ENCODE data around the gene KRTAP10-5.
"Not testable (repeated sequence)": the region's sequence is repeated elsewhere in the genome, so short reads cannot be mapped to it uniquely, and the experiment has no call there.

Gene KRTAP10-5, protein sequence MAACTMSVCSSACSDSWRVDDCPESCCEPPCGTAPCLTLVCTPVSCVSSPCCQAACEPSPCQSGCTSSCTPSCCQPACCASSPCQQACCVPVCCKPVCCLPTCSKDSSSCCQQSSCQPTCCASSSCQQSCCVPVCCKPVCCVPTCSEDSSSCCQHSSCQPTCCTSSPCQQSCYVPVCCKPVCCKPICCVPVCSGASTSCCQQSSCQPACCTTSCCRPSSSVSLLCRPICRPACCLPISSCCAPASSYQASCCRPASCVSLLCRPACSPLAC

GRCh38 chr21:44580231-44580821 lies at the start of gene KRTAP10-5:
Gene KRTAP10-5, minus strand, starts transcription at chr21:44580604. Its CDS starts 26 bp downstream, at chr21:44580578.
- DNase-seq: not testable (repeated sequence)

DNA sequence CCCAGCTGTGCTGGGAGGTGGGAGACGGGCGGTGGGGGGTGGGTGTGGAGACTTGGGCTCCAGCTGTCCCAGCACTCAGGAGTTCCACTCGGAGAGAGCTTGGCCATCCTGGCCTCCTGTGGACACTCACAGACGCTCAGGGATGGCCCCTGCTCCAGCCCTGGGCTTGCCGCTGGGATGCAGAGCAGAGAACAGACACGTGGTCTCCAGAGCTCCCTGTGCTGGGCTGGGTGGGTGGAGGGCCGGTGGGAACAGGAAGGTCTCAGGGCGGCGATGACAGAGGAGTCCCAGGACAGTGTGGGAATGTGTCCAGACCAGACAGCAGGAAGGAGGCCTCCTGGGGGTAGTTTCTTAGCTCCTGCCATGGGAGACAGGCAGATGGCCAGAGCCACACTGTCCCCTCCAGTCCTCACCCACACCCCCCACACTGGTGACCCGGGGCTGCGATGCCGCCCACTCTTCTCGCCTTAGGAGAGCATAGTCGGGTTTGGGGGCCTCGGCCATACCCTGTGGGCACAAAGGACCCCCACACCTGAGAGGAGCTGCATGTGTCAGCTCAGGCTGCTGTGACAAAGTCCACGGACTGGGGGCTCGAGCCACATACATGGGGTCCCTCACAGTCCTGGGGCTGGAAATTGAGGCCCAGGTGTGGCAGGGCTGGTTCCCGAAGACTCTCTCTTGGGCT lies 48.4 kb upstream of the KRTAP10-5 start:
- DNase-seq: no peak

- DNase-seq: not testable (repeated sequence)
Measured at GRCh38 chr21:44627831-44628233, 47.4 kb upstream of the KRTAP10-5 start.

DNA sequence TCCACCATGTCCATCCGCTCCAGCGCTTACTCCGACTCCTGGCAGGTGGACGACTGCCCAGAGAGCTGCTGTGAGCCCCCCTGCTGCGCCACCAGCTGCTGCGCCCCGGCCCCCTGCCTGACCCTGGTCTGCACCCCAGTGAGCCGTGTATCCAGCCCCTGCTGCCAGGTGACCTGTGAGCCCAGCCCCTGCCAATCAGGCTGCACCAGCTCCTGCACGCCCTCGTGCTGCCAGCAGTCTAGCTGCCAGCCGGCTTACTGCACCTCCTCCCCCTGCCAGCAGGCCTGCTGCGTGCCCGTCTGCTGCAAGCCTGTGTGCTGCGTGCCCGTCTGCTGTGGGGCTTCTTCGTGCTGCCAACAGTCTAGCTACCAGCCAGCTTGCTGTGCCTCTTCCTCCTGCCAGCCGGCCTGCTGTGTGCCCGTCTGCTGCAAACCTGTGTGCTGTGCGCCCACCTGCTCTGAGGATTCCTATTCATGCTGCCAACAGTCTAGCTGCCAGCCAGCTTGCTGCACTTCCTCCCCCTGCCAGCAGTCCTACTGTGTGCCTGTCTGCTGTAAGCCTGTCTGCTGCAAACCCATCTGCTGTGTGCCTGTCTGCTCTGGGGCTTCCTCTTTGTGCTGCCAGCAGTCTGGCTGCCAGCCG lies 46.9 kb upstream of the KRTAP10-5 start:
- DNase-seq: not testable (repeated sequence)

GRCh38 chr21:44626673-44627143 lies 46.3 kb upstream of the KRTAP10-5 start, which contains the start of gene KRTAP10-9:
Gene KRTAP10-9, plus strand, starts transcription at chr21:44627093. Its CDS starts 79 bp downstream, at chr21:44627172.
- no peak for DNase-seq

DNA sequence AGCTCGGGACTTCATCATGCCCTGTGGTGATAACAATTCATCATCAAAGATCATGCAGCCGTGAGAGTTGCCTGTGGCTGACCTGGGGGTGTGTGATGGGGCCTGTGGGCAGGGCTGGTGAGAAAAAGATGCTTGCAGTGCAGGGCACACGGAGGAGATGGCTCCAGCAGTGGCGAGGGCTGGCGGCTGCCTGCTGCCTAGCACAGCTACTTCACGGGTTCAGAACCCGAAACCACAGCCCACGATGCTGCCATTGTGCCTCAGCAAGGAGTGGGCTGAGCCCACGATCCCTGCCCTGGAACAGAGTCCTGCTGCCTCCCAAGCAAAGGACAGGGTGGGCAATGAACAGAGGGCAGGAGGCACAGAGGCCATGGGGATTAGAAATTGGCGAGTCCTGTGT lies 45.9 kb upstream of the KRTAP10-5 start:
- no peak for DNase-seq

DNA sequence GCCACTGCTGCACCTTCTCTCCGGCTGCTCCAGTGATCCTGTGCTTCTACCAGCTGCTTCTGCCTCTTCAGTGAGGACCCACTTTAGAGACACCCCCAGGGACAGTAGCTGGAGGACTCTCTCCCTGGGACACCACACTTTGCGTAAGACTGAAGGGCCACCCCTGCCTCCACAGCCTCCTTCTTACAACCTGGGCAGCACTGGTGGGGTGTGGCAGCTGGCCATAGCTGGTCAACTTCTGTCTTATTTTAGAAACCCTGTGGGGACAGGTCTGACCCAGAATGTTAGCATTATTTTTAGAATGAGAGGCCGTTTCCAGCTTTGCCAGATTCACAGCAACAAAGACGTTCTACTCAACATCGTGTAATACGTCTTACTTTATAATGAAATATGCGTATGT lies 45.4 kb upstream of the KRTAP10-5 start:
- DNase-seq: no peak

DNA sequence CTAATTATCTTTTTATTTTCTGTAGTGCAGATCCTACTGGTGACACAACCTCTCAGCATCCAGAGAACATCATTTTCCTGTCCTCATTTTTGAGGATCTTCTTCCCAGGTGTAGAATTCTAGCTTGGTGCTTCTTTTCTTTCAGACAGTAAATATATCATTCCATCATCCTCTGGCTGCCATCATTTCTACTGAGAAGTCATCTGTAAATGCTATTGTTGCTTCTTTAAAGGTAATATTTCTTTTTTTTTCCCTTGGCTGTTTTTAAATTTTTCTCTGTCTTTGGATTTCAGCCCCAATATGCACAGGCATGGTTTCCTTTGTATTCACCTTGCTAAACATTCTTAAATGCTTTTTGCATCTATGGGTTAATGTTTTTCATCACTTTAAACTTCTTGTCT lies 43.2 kb upstream of the KRTAP10-5 start:
- DNase-seq: no peak

DNA sequence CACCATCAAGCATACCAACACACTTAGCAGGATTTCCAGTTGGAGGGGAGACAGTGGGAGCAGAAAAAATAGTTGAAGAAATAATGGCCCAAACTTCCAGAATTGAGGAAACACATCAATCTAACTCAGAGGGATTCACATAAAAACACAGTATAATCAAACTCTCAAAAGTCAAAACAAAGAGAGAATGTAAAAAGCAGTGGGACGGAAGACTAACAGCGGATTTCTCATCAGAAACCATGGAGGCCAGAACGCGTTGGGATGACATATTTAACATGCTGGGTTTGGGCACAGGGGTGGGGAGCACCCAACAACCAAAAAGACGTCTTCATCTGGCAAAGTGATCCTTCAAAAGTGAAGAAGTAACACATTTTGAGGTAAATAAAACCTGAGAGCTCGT lies 39.5 kb upstream of the KRTAP10-5 start:
- DNase-seq: no peak

DNA sequence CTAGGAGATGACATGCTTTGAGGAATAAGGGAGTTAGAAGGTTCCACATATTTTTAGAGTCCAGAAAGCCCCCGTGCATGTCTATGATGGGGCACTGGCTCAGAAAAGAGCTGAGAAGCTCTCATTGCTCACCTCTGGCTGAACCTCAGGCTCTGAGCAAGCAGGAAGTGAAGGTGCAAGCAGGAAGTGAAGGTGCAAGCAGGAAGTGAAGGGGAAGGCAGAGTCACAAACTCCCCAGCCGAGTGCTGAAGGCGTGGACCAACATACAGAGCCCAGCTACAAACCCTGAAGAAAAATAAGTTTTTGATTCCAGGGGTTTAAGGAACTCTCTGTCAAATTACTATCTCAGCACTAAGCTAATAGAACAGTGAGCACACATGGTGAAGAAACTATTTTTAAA lies 38.5 kb upstream of the KRTAP10-5 start:
- no peak for DNase-seq

- no peak for DNase-seq
Measured at GRCh38 chr21:44618504-44618903, 38.1 kb upstream of the KRTAP10-5 start.

- DNase-seq: no peak
Measured at GRCh38 chr21:44617071-44617501, 36.7 kb upstream of the KRTAP10-5 start.

DNA sequence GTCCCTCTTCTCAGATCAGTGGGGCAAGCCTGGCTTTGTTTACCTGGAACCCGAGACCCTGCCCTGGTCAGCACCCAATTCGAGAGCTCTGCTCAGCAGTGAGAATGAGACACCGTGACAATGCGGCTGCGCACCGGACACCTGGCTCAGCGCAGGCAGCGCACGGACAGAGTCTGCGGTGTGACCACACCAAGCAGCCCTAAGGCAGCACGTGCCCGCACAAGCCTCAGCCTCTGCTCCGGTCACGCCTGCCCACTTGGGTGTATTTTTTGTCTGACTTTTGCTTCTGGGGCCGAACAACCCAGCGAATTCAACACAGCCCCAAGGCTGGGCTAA lies 36.2 kb upstream of the KRTAP10-5 start:
- no peak for DNase-seq

GRCh38 chr21:44615911-44616590 lies 35.6 kb upstream of the KRTAP10-5 start:
- no peak for DNase-seq

DNA sequence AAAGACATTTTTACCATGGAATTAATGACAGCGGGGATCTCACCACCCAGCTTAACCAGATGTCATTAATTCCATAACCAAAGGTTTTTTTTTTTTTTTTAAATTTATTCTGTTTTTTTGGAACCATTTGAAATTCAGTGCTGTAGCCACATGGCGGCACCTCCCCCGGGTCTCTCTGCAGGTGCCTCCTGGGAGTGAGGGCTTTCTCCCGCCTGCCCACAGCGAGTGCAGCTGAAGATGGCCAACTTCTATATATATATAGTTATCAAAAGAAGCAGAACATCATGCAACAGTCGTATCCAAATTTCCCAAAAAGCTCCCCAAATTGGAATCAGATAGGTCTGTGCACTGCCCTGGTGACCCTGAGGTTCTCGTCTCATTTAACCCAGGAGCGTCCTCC lies 35.1 kb upstream of the KRTAP10-5 start:
- DNase-seq: no peak

DNA sequence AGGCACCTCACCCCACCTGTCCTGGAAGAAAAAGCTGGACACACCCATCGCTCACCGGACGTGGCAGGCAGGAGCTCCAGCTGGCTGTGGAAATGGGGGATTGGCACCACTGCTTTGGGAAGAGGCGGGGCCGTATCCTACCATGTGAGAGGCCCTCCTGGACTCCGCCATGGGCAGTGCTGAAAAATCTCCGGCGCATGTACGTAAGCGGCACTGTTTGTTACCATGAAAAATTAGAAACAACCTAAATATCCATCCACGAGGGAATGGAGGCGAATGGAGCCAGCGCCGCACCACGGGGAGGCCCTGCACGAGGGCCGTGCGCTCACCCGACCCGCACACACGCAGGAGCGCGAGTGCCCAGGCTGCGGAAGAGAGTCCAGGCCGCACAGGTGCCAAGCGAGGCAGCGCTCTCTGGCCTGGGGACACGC lies 34.6 kb upstream of the KRTAP10-5 start:
- DNase-seq: no peak

- no peak for DNase-seq
Measured at GRCh38 chr21:44614161-44614631, 33.8 kb upstream of the KRTAP10-5 start.

DNA sequence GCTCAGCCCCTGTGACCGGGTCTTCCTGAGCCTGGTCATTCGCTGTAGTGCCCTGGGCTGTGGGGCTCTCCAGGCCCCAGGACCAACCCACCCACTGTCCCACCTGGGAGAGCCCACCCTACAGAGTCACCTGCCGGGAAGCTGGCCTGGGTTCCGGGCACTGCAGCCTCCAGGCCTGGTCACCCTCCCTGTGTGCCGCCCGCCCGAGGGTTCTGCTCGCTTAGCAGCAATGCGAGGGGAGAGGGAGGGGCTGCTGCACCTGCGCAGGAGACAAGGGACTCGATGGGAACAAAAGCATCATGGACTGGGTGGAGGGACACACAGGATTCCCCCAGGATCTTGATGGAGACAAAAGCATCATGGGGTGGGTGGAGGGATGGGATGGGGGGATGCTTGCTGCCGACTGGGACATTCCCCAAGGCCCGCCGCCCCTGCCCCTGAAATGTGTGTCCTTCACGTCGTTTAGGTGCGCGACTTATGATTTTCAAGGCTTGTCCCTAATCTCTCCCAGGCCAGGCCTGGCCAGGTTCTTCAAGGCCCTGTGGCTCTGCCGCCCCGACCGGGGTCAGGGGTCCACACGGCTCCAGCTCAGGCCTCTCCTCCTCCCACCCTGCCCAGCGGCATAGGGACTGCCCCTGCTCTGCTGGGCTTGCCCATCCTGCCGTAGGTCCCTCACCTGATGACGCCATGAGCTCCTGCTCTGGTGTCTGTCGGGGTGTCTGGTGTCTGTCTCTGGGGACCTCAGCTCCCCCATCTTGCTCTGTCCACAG lies 33.2 kb upstream of the KRTAP10-5 start:
- DNase-seq: no peak

DNA sequence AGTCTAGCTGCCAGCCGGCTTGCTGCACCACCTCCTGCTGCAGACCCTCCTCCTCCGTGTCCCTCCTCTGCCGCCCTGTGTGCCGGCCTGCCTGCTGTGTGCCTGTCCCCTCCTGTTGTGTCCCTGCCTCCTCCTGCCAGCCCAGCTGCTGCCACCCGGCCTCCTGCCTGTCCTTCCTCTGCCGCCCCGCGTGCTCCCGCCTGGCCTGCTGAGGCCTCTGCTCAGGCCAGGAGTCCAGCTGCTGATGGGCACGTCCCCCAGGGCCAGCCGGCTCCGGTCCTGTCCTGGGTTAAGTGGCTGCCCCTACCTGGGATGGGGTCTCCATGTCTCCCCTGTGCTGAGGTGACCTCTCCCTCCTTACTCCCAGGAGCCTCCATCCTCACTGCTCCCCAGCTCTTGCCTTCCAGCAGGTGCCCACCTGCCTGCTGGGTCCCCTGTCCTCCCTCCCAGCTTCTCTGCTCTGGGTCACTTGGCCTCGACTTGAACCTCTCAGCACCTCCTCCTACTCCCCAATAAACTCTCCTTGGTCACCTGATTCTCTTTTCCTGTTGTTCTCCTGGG lies 32.3 kb upstream of the KRTAP10-5 start:
- DNase-seq: no peak

- DNase-seq: no peak
Measured at GRCh38 chr21:44612029-44612486, 31.7 kb upstream of the KRTAP10-5 start, which contains the start of gene KRTAP10-8. Gene KRTAP10-8, plus strand, starts transcription at chr21:44612079. Its CDS starts 22 bp downstream, at chr21:44612101.

GRCh38 chr21:44611551-44611950 lies 31.1 kb upstream of the KRTAP10-5 start:
- DNase-seq: no peak

All from Kasumi-1 (cell line).